GM12891 (cell line): Measurements from ENCODE around the gene C10orf95.

ENCODE experiments used
- POLR2A ChIP-seq: IDR thresholded peaks from 2 replicates; pipeline ENCODE4 v1.6.1; 2011; ENCODE audit warnings: low read depth, low read length, control low read depth
- POLR2AphosphoS5 ChIP-seq: IDR thresholded peaks from 2 replicates; pipeline ENCODE4 v1.6.1; 2011; ENCODE audit warnings: low read depth, low read length, control low read depth
- POU2F2 ChIP-seq: IDR thresholded peaks from 2 replicates; pipeline ENCODE4 v1.6.1; 2011; ENCODE audit warnings: low read depth, mild to moderate bottlenecking, control low read depth, low read length, moderate library complexity
- SPI1 ChIP-seq: IDR thresholded peaks from 2 replicates; pipeline ENCODE4 v1.6.1; 2011; ENCODE audit warnings: low read depth, low read length, control low read depth
- TAF1 ChIP-seq: IDR thresholded peaks from 2 replicates; pipeline ENCODE4 v1.6.1; 2011; ENCODE audit warnings: low read depth, low read length, control low read depth

- TF ChIP-seq POLR2A, result peak; percentile 44; the same call in 1 of the 2 replicates
- TF ChIP-seq TAF1, result no peak
- TF ChIP-seq POU2F2, result 0 out of 2 replicates have a peak, but pooled peaks have one; percentile 54
- TF ChIP-seq POLR2AphosphoS5, result no peak
- TF ChIP-seq SPI1, result no peak
Observed at GRCh38 chr10:102409604-102410428, 41.5 kb downstream of the C10orf95 start.
